GM12801 (cell line): ENCODE measurements around the gene CLEC12A.

Experiments used
- CTCF ChIP-seq: IDR thresholded peaks from one replicate; pipeline ENCODE4 v1.5.1; 2011; ENCODE audit warnings: control low read depth; ENCODE audit not compliant: insufficient read length; ENCODE audit errors: extremely low read depth

The CLEC12A gene

DNA sequence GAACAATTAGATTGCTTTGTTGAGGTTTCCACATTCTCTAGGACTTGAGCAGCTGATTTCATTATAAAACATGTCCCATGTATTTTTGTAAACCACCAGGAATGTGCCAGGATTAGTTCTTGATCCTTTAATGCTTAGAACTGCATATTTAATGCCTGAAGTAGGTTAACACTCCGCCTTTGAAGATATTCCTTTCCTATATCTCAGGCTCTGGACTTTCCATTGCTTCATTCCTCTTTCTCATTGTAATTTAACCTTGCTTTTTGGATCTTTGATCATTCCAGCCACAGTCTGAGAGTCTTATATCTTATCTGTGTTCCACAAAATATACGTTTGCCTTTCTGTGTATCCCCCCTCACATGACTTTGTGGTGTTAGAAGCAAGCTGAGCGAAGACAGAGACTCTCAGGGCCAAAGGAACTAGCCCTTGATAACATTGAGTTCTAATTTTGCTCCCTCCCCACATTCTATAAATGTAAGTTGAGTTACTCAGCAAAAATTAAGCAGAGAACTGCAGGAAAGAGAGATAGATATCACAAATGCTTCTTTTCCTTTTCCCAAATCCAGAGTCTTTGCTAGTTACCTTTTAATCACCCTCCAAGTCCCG, 30.1 kb downstream of the CLEC12A start:
- TF ChIP-seq CTCF, result no peak

GRCh38 chr12:10012630-10013330, 41.6 kb downstream of the CLEC12A start:
- TF ChIP-seq CTCF, result no peak

- no peak for TF ChIP-seq CTCF
These were observed 44.2 kb downstream of the CLEC12A start for GRCh38 chr12:10015450-10015849.

GRCh38 chr12:10016881-10017280, 45.7 kb downstream of the CLEC12A start:
- TF ChIP-seq CTCF, result no peak

- no peak for TF ChIP-seq CTCF
These were observed 47.2 kb downstream of the CLEC12A start for GRCh38 chr12:10018386-10018785.

DNA sequence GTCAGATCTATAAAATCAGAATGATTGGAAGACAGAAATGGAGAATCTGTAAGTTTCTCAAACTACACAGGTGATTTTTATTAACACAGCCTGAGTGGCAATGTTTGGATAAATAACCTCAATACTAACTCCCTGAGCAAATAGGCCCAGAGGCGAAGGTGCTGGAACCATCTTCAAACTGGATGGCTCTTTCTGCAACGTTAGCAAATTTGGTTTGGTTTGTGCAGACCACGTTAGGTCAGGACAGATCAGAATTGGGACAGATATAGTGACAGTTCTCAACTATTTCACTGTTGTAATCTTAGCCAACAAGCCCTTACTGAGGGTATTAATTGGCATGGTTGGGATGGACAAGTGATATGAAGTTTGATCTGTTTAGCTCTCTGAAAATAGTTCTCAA, 50.1 kb downstream of the CLEC12A start:
- no peak for TF ChIP-seq CTCF

GRCh38 chr12:10025236-10025635, 54.0 kb downstream of the CLEC12A start:
- no peak for TF ChIP-seq CTCF
